Measurements from ENCODE around the gene ANKH. TPM values are rescaled to one million over a fixed set of nuclear protein-coding genes. Genes with fewer than 3 reads are reported as not detected.

ANKH gene
- total RNA-seq, 2 donors from 2014 or later: 76.5 to 106 TPM

DNA sequence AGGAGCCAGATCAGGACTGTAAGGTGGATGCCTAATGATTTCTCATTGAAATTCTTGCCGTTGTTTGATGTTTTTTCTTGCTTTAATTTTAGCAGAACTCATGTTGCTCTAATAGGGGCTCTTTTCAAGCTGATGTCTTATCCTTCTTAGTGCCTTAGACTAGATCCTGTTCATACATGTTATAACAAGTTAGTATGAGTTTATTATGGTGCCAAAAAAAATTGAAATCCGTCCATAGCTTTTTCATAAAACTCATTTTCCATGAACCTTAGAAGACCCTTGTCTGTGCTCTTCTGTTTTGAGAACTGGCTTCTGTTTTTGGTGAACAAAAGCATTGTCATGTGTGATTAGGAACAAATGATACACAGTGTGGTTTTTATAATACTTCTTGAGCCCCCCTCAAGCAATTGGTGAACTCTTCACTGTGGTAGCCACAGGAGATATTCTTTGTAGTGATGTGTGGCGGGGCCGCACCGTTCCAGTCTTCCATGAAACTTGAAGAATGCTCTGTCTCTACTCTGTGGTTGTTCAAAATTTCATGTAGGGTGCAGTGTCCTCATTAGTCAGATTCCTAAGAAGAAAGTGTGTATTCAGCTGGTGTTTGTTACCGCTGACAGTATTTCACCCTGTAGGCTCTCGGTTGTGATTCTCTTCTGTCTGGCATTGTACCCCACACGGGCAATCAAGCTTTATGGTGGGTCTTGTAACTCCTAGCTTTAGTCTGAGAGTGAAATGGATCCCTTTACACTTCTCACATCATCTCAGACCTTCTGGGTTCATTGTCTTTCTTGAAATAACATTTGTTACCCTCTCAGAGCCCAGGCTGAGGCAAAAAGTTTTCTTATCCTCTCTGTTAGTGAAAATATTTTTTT is 196.4 kb downstream of the ANKH start:
- no peaks in the 10 kb centered on the region for H3K36me3 ChIP-seq
- no peaks in the 10 kb centered on the region for H3K9me3 ChIP-seq
- 60% methylated on average over 8 of the region's 8 CpGs for WGBS
- no peaks in the 10 kb centered on the region for H3K27me3 ChIP-seq (replicated peaks; ENCODE audit: insufficient read depth)
- no peak overlapping the region for H3K4me3 ChIP-seq
- no peak for DNase-seq (ENCODE audit: low spot score)
- intact Hi-C loops (cut with DNase I): no loop called here
- TF ChIP-seq, protein P1, sequence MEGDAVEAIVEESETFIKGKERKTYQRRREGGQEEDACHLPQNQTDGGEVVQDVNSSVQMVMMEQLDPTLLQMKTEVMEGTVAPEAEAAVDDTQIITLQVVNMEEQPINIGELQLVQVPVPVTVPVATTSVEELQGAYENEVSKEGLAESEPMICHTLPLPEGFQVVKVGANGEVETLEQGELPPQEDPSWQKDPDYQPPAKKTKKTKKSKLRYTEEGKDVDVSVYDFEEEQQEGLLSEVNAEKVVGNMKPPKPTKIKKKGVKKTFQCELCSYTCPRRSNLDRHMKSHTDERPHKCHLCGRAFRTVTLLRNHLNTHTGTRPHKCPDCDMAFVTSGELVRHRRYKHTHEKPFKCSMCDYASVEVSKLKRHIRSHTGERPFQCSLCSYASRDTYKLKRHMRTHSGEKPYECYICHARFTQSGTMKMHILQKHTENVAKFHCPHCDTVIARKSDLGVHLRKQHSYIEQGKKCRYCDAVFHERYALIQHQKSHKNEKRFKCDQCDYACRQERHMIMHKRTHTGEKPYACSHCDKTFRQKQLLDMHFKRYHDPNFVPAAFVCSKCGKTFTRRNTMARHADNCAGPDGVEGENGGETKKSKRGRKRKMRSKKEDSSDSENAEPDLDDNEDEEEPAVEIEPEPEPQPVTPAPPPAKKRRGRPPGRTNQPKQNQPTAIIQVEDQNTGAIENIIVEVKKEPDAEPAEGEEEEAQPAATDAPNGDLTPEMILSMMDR (IDR thresholded peaks at IDR 0.05): no peak
- no peak for TF ChIP-seq POLR2A (IDR thresholded peaks at IDR 0.05)
- no peak for TF ChIP-seq POLR2AphosphoS5 (IDR thresholded peaks at IDR 0.05)
- H3K27ac ChIP-seq: peak overlapping the region; percentile 38 to 68
- H3K4me1 ChIP-seq (replicated peaks): peaks cover 14% of the 10 kb centered on the region

GRCh38 chr5:14673443-14673842 is 198.1 kb downstream of the ANKH start:
- no peak for TF ChIP-seq POLR2A (IDR thresholded peaks at IDR 0.05)
- TF ChIP-seq POLR2AphosphoS5 (IDR thresholded peaks at IDR 0.05): no peak
- TF ChIP-seq, protein P1 (IDR thresholded peaks at IDR 0.05): no peak
- Histone ChIP-seq H3K36me3 (no peaks in the 10 kb centered on the region), H3K4me1 (replicated peaks) (peaks cover 14% of the 10 kb centered on the region), H3K9me3 (no peaks in the 10 kb centered on the region), H3K27ac (no peak overlapping the region), H3K4me3 (no peak overlapping the region), H3K27me3 (replicated peaks; ENCODE audit: insufficient read depth) (no peaks in the 10 kb centered on the region)
- intact Hi-C loops (cut with DNase I): no loop called here
- DNase-seq (ENCODE audit: low spot score): no peak
- WGBS: 82% methylated on average over 3 of the region's 3 CpGs

- intact Hi-C loops (cut with DNase I): no loop called here
These were observed 198.8 kb downstream of the ANKH start for GRCh38 chr5:14672484-14673394.

DNA sequence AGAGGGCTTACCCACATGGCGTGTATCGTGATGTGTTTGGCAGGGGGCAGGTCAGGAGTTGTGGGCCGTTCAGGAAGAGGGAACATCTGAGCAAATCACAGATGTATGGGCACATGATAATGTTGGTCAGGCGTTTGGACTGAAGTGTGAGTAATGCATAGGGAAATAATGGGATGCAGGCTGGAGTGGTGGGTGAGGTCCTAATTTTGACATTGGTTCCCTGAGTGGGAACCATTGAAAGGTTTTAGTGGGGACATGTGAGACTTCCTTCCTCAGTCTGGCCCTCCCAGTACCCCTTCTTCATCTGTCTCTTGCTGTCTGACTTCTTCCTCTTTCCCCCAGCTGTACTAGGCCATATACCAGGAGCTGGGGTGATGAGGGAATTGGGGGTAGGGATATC is 199.5 kb downstream of the ANKH start:
- no peak overlapping the region for H3K27ac ChIP-seq
- intact Hi-C loops (cut with DNase I): no loop called here
- no peaks in the 10 kb centered on the region for H3K27me3 ChIP-seq (replicated peaks; ENCODE audit: insufficient read depth)
- H3K4me3 ChIP-seq: no peak overlapping the region
- no peaks in the 10 kb centered on the region for H3K9me3 ChIP-seq
- no peak for TF ChIP-seq POLR2AphosphoS5 (IDR thresholded peaks at IDR 0.05)
- TF ChIP-seq, protein P1 (IDR thresholded peaks at IDR 0.05): no peak
- TF ChIP-seq POLR2A (IDR thresholded peaks at IDR 0.05): no peak
- H3K4me1 ChIP-seq (replicated peaks): peaks cover 14% of the 10 kb centered on the region
- 67% methylated on average over 4 of the region's 4 CpGs for WGBS
- H3K36me3 ChIP-seq: no peaks in the 10 kb centered on the region
- DNase-seq (ENCODE audit: low spot score): no peak

More at GRCh38 chr5:14672484-14673394, 198.8 kb downstream of the ANKH start:
- Histone ChIP-seq H3K4me3 (no peak overlapping the region), H3K9me3 (no peaks in the 10 kb centered on the region), H3K36me3 (no peaks in the 10 kb centered on the region), H3K27me3 (replicated peaks; ENCODE audit: insufficient read depth) (no peaks in the 10 kb centered on the region), H3K4me1 (replicated peaks) (peaks cover 14% of the 10 kb centered on the region), H3K27ac (no peak overlapping the region)
- WGBS: 81% methylated on average over 9 of the region's 9 CpGs
- TF ChIP-seq, protein P1 (IDR thresholded peaks at IDR 0.05): no peak
- TF ChIP-seq POLR2A (IDR thresholded peaks at IDR 0.05) (no peak), POLR2AphosphoS5 (IDR thresholded peaks at IDR 0.05) (no peak)
- DNase-seq (ENCODE audit: low spot score): no peak

Measured in prostate gland (tissue), 2 donors.